ENCODE measurements around the gene DHTKD1. TPM values are rescaled to one million over a fixed set of nuclear protein-coding genes. Genes with fewer than 3 reads are reported as not detected.

DHTKD1 gene
- total and polyA plus RNA-seq, 12 donors, result 8.0 to 44.8 (median 24.7) TPM

DNA sequence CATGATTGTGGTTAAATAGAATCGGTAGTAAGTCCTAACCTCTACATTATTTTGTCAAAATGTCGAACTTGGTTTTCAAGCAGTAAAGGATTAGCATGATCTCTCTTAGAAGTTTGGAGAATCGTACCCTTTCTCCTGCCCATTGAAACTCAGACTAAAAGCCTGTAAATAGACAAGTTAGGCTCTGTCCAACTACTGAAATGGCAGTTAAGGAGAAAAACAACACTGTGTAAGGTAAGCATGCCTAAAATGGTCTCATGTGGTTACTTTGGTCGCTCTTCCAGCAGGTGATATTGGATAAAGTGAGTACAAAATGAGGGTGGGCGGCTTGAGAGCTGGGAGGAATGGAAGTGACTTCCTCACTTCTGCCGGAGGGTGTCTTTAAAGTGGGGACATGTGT is 85.8 kb downstream of the DHTKD1 start:
- DNase-seq, result no peak
- H3K27me3 ChIP-seq, result no peaks in the 10 kb centered on the region
- TF ChIP-seq, protein P1, sequence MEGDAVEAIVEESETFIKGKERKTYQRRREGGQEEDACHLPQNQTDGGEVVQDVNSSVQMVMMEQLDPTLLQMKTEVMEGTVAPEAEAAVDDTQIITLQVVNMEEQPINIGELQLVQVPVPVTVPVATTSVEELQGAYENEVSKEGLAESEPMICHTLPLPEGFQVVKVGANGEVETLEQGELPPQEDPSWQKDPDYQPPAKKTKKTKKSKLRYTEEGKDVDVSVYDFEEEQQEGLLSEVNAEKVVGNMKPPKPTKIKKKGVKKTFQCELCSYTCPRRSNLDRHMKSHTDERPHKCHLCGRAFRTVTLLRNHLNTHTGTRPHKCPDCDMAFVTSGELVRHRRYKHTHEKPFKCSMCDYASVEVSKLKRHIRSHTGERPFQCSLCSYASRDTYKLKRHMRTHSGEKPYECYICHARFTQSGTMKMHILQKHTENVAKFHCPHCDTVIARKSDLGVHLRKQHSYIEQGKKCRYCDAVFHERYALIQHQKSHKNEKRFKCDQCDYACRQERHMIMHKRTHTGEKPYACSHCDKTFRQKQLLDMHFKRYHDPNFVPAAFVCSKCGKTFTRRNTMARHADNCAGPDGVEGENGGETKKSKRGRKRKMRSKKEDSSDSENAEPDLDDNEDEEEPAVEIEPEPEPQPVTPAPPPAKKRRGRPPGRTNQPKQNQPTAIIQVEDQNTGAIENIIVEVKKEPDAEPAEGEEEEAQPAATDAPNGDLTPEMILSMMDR (IDR thresholded peaks at IDR 0.05), result no peak
- TF ChIP-seq POLR2A (IDR thresholded peaks at IDR 0.05), result no peak
- H3K36me3 ChIP-seq (replicated peaks in 1 of 2), result peaks cover 0 to 24% of the 10 kb centered on the region in 2 donors
- 90 to 93% (median 92%) methylated on average over 6 of the region's 6 CpGs for whole genome bisulfite sequencing, 4 donors
- intact Hi-C loops (cut with DNase I), result no loop called here
- no peak overlapping the region for H3K4me3 ChIP-seq
- no peaks in the 10 kb centered on the region for H3K9me3 ChIP-seq (replicated peaks in 1 of 3)
- H3K4me1 ChIP-seq (replicated peaks in 1 of 2), result no peaks in the 10 kb centered on the region
- H3K27ac ChIP-seq, result no peak overlapping the region

- no peaks in the 10 kb centered on the region for H3K4me1 ChIP-seq (replicated peaks in 1 of 2)
- no peak overlapping the region for H3K4me3 ChIP-seq
- peaks cover 0 to 29% of the 10 kb centered on the region in 2 donors for H3K36me3 ChIP-seq (replicated peaks in 1 of 2)
- intact Hi-C loops (cut with DNase I), result no loop called here
- no peak for DNase-seq
- TF ChIP-seq POLR2A (IDR thresholded peaks at IDR 0.05), result no peak
- TF ChIP-seq, protein P1 (IDR thresholded peaks at IDR 0.05), result no peak
- no peak overlapping the region for H3K27ac ChIP-seq
- H3K9me3 ChIP-seq (replicated peaks in 1 of 3), result no peaks in the 10 kb centered on the region
- H3K27me3 ChIP-seq, result no peaks in the 10 kb centered on the region
- WGBS, 4 donors, result 91 to 95% (median 93%) methylated on average over 14 of the region's 14 CpGs
Measured at GRCh38 chr10:12156367-12157123, 87.8 kb downstream of the DHTKD1 start.

- H3K4me1 ChIP-seq (replicated peaks in 1 of 2), result no peaks in the 10 kb centered on the region
- H3K27ac ChIP-seq, result no peak overlapping the region
- 84 to 91% (median 86%) methylated on average over 3 of the region's 3 CpGs for WGBS, 4 donors
- H3K27me3 ChIP-seq, result no peaks in the 10 kb centered on the region
- intact Hi-C loops (cut with DNase I), result no loop called here
- peaks cover 0 to 39% of the 10 kb centered on the region in 2 donors for H3K36me3 ChIP-seq (replicated peaks in 1 of 2)
- H3K9me3 ChIP-seq (replicated peaks in 1 of 3), result no peaks in the 10 kb centered on the region
- no peak for TF ChIP-seq POLR2A (IDR thresholded peaks at IDR 0.05)
- TF ChIP-seq, protein P1 (IDR thresholded peaks at IDR 0.05), result no peak
- no peak overlapping the region for H3K4me3 ChIP-seq
- no peak for DNase-seq
Measured at GRCh38 chr10:12158111-12158510, 89.4 kb downstream of the DHTKD1 start.

GRCh38 chr10:12160664-12161063 is 91.9 kb downstream of the DHTKD1 start:
- TF ChIP-seq, protein P1 (IDR thresholded peaks at IDR 0.05), result no peak
- TF ChIP-seq POLR2A (IDR thresholded peaks at IDR 0.05), result no peak
- Histone ChIP-seq H3K4me3 (no peak overlapping the region), H3K9me3 (replicated peaks in 1 of 3) (no peaks in the 10 kb centered on the region), H3K4me1 (replicated peaks in 1 of 2) (no peaks in the 10 kb centered on the region), H3K27ac (no peak overlapping the region), H3K27me3 (no peaks in the 10 kb centered on the region), H3K36me3 (replicated peaks in 1 of 2) (peaks cover 0 to 46% of the 10 kb centered on the region in 2 donors)
- intact Hi-C loops (cut with DNase I), result no loop called here
- 93 to 96% (median 96%) methylated on average over 5 of the region's 5 CpGs for WGBS, 4 donors
- DNase-seq, result no peak
